ENCODE measurements around the gene ATAD1.
"Not testable (repeated sequence)": the region's sequence is repeated elsewhere in the genome, so short reads cannot be mapped to it uniquely, and the experiment has no call there.

DNA sequence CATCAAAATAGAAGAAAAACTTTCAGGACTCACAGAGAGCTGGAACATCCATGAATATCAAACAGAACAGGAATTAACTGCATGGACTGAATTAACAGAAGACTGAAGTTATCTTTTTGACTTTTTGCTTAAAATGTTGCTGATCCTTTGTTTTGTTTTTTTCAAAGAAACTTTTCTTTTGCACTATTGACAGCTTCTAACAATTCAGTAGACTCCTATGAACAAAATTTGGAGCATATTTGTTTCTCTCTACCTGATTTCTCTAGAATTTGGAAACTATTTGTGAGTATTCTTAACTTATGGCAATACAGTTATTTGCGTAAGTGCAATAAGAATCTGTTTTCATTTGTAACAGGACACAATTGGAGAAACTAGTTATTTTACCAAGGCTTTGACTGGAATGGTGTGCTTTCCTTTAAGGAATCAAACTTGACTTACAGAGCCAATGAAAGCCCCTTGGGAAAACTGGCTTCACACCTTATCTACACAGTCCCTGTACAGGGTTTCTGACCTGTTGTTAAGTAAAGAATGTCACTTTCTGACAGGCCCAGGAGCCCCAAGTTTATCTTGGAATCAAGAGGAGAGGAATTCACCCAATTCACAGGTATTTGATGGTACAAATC is 16.1 kb downstream of the ATAD1 start:
- TF ChIP-seq, protein P1, sequence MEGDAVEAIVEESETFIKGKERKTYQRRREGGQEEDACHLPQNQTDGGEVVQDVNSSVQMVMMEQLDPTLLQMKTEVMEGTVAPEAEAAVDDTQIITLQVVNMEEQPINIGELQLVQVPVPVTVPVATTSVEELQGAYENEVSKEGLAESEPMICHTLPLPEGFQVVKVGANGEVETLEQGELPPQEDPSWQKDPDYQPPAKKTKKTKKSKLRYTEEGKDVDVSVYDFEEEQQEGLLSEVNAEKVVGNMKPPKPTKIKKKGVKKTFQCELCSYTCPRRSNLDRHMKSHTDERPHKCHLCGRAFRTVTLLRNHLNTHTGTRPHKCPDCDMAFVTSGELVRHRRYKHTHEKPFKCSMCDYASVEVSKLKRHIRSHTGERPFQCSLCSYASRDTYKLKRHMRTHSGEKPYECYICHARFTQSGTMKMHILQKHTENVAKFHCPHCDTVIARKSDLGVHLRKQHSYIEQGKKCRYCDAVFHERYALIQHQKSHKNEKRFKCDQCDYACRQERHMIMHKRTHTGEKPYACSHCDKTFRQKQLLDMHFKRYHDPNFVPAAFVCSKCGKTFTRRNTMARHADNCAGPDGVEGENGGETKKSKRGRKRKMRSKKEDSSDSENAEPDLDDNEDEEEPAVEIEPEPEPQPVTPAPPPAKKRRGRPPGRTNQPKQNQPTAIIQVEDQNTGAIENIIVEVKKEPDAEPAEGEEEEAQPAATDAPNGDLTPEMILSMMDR (conservative IDR thresholded peaks at IDR 0.05; ENCODE audit: low read depth, low read length): not testable (repeated sequence)
- TF ChIP-seq EZH2 (IDR thresholded peaks at IDR 0.05; ENCODE audit: borderline replicate concordance, low read depth, low read length, poor library complexity, severe bottlenecking): not testable (repeated sequence)
